ENCODE measurements around the gene FBXO21. TPM values are rescaled to one million over a fixed set of nuclear protein-coding genes. Genes with fewer than 3 reads are reported as not detected.

The FBXO21 gene
- polyA plus RNA-seq, 4 donors: 47.8 to 65.2 (median 60.9) TPM

Other genes starting within 250 kb of the FBXO21 start
- gene TESC, start 91.1 kb downstream of the FBXO21 start, polyA plus RNA-seq (ENCODE audit: insufficient read length in 4 of 4): 10 to 100 TPM in 3 of 4 donors, 1 to 10 TPM in 1; 9.5 to 12.5 (median 11.1) TPM
- gene NOS1, start 171.2 kb upstream of the FBXO21 start, polyA plus RNA-seq (ENCODE audit: insufficient read length in 4 of 4): 1 to 10 TPM in 1 of 4 donors, under 1 TPM in 3; 0.14 to 1.1 (median 0.69) TPM

Data from left renal pelvis (tissue), 4 donors.